OCI-LY7 (cell line): ENCODE measurements around the gene SWAP70. TPM values are rescaled to one million over a fixed set of nuclear protein-coding genes. Genes with fewer than 3 reads are reported as not detected.
"Not testable (repeated sequence)": the region's sequence is repeated elsewhere in the genome, so short reads cannot be mapped to it uniquely, and the experiment has no call there.

Experiments
- BruUV-seq: library from RNA; stranded (reverse); fragments of 400-500 nt; replicated peaks from 2 replicates; lab custom pipeline; 2021; lab: Mats Ljungman, UMichigan
- CTCF ChIA-PET: fragments of 300-600 bp; sonication (Branson Sonifier 250); formaldehyde crosslinking; loops from one replicate; lab custom pipeline; 2022; ENCODE audit warnings: antibody characterized with exemption; ENCODE audit not compliant: unreplicated experiment; lab: Charles Lee
- POLR2A ChIA-PET: fragments of 300-600 bp; sonication (Branson Sonifier 250); formaldehyde crosslinking; loops from one replicate; lab custom pipeline; 2022; ENCODE audit warnings: antibody characterized with exemption; lab: Charles Lee
- DNase-seq: peaks from one replicate; pipeline ENCODE4 v3.0.0-alpha.2; 2015; ENCODE audit warnings: low spot score
- H2AFZ ChIP-seq: fragments of 200-600 bp; sonication (generic), shearing (Covaris generic); 2 replicates; pipeline ENCODE4 v1.6.1; 2014; ENCODE audit warnings: mild to moderate bottlenecking, antibody characterized with exemption, low read length, moderate library complexity
- H3K27ac ChIP-seq: fragments of 200-600 bp; sonication (generic); 2 replicates; pipeline ENCODE4 v1.5.1; 2014; ENCODE audit warnings: mixed run types, low read depth, mild to moderate bottlenecking, moderate library complexity, low read length, inconsistent platforms; ENCODE audit not compliant: poor library complexity, severe bottlenecking
- H3K36me3 ChIP-seq: fragments of 200-600 bp; sonication (generic); 2 replicates; pipeline ENCODE4 v1.6.1; 2014; ENCODE audit warnings: mild to moderate bottlenecking, antibody characterized with exemption, low read length, moderate library complexity, mixed read lengths; ENCODE audit not compliant: insufficient read depth
- H3K4me1 ChIP-seq: fragments of 200-600 bp; sonication (generic); 2 replicates; pipeline ENCODE4 v1.5.1; 2014; ENCODE audit warnings: mild to moderate bottlenecking, low read length; ENCODE audit not compliant: insufficient read depth, poor library complexity, severe bottlenecking
- H3K4me2 ChIP-seq: fragments of 200-600 bp; sonication (generic); 2 replicates; pipeline ENCODE4 v1.6.1; 2014; ENCODE audit warnings: mild to moderate bottlenecking, low read length
- H3K4me3 ChIP-seq: fragments of 200-600 bp; sonication (generic); 2 replicates; pipeline ENCODE4 v1.5.1; 2014; ENCODE audit warnings: mild to moderate bottlenecking, low read depth, low read length; ENCODE audit not compliant: poor library complexity, severe bottlenecking
- H3K79me2 ChIP-seq: fragments of 200-600 bp; sonication (generic); 2 replicates; pipeline ENCODE4 v1.6.1; 2016; ENCODE audit warnings: low read depth, mild to moderate bottlenecking, low read length, moderate library complexity, mixed read lengths; ENCODE audit not compliant: insufficient read depth
- H3K9me2 ChIP-seq: fragments of 200-600 bp; sonication (generic); 2 replicates; pipeline ENCODE4 v1.6.1; 2016; ENCODE audit warnings: mild to moderate bottlenecking, low read length, mixed read lengths; ENCODE audit not compliant: insufficient read depth
- H3K9me3 ChIP-seq: fragments of 200-600 bp; sonication (generic); 2 replicates; pipeline ENCODE4 v1.6.1; 2014; ENCODE audit warnings: mild to moderate bottlenecking, mixed run types, low read length, mixed read lengths
- H4K20me1 ChIP-seq: fragments of 200-600 bp; sonication (generic); 2 replicates; pipeline ENCODE4 v1.6.1; 2014; ENCODE audit warnings: mild to moderate bottlenecking, antibody characterized with exemption, low read length, moderate library complexity, mixed read lengths; ENCODE audit not compliant: insufficient read depth
- CTCF ChIP-seq: fragments of 200-600 bp; sonication (generic); conservative IDR thresholded peaks from 2 replicates; pipeline ENCODE4 v1.5.1; 2014; ENCODE audit warnings: mild to moderate bottlenecking, antibody characterized with exemption, low read length, moderate library complexity, mixed read lengths
- EZH2phosphoT487 ChIP-seq: fragments of 200-600 bp; sonication (generic); IDR thresholded peaks from 2 replicates; pipeline ENCODE4 v1.6.1; 2018; ENCODE audit warnings: low read depth, borderline replicate concordance, mild to moderate bottlenecking, mixed run types, antibody characterized with exemption, low read length, moderate library complexity, mixed read lengths
- intact Hi-C: fragments of 100-400 bp; cut with micrococcal nuclease; formaldehyde crosslinking; loops from one replicate; pipeline ENCODE4 v1.10.0; 2022; ENCODE audit not compliant: unreplicated experiment
- total RNA-seq, 2 experiments: library from RNA; depleted of rRNA in 1 of 2; stranded (reverse); fragments of >200 nt in 1 of 2; shearing (Covaris generic) in 1 of 2; gene quantifications; 2 replicates each; pipeline ENCODE4 v1.2.3, GENCODE V29; 2014 to 2022

SWAP70 gene
- total RNA-seq, 2 experiments from 2014 or later: 37.5 to 110 TPM

- H3K9me3 ChIP-seq, H3K4me2 ChIP-seq, intact Hi-C loops, H3K9me2 ChIP-seq, H3K27ac ChIP-seq, BruUV-seq, H2AFZ ChIP-seq, H3K36me3 ChIP-seq, H4K20me1 ChIP-seq, H3K79me2 ChIP-seq, DNase-seq, H3K4me3 ChIP-seq, CTCF ChIA-PET: not testable (repeated sequence)
- peaks cover 48% of the 10 kb centered on the region for H3K4me1 ChIP-seq
- POLR2A ChIA-PET: interaction anchor here (1.2 kb wide), 2 partner anchors 11 to 127 kb away, joined by 3 to 5 read pairs; no protein-coding TSS in a partner anchor
Observed at GRCh38 chr11:9623053-9623452, 40.8 kb upstream of the SWAP70 start.

- CTCF ChIA-PET: no interaction called here
- H3K4me2 ChIP-seq: no peak overlapping the region
Observed at GRCh38 chr11:9624448-9624847, 39.4 kb upstream of the SWAP70 start.

GRCh38 chr11:9625162-9625561 lies 38.7 kb upstream of the SWAP70 start:
- no TSS peak for BruUV-seq
- Histone ChIP-seq H3K9me2 (no peaks in the 10 kb centered on the region), H3K9me3 (no peaks in the 10 kb centered on the region), H3K4me1 (peaks cover 42% of the 10 kb centered on the region), H3K36me3 (no peaks in the 10 kb centered on the region), H2AFZ (no peak overlapping the region), H3K79me2 (no peaks in the 10 kb centered on the region), H3K27ac (no peak overlapping the region), H4K20me1 (no peaks in the 10 kb centered on the region), H3K4me2 (no peak overlapping the region), H3K4me3 (no peak overlapping the region)
- TF ChIP-seq CTCF: no peak
- no peak for TF ChIP-seq EZH2phosphoT487
- intact Hi-C loops: no loop called here
- DNase-seq: no peak
- ChIA-PET CTCF (no interaction called here), POLR2A (interaction anchor here (0.6 to 2.1 kb wide), 6 partner anchors 10 to 186 kb away, joined by 3 to 10 read pairs (median 4); no protein-coding TSS in a partner anchor)

More at GRCh38 chr11:9624448-9624847, 39.4 kb upstream of the SWAP70 start:
- intact Hi-C loops: no loop called here
- no peak overlapping the region for H3K27ac ChIP-seq
- no peaks in the 10 kb centered on the region for H3K36me3 ChIP-seq
- no peak for DNase-seq
- H2AFZ ChIP-seq: no peak overlapping the region
- H3K4me1 ChIP-seq: peaks cover 49% of the 10 kb centered on the region
- H3K4me3 ChIP-seq: no peak overlapping the region
- H3K9me3 ChIP-seq: no peaks in the 10 kb centered on the region
- no peaks in the 10 kb centered on the region for H3K79me2 ChIP-seq
- POLR2A ChIA-PET: interaction anchor here (0.6 to 2.1 kb wide), 9 partner anchors 9 to 187 kb away, joined by 3 to 10 read pairs (median 5); no protein-coding TSS in a partner anchor
- no TSS peak for BruUV-seq
- no peaks in the 10 kb centered on the region for H3K9me2 ChIP-seq
- TF ChIP-seq EZH2phosphoT487: no peak
- no peak for TF ChIP-seq CTCF
- H4K20me1 ChIP-seq: no peaks in the 10 kb centered on the region
